ENCODE data around the gene LRRC58. TPM values are rescaled to one million over a fixed set of nuclear protein-coding genes. Genes with fewer than 3 reads are reported as not detected.

LRRC58 gene
- polyA plus RNA-seq, 3 donors: 31.9 to 35.2 (median 33.0) TPM

DNA sequence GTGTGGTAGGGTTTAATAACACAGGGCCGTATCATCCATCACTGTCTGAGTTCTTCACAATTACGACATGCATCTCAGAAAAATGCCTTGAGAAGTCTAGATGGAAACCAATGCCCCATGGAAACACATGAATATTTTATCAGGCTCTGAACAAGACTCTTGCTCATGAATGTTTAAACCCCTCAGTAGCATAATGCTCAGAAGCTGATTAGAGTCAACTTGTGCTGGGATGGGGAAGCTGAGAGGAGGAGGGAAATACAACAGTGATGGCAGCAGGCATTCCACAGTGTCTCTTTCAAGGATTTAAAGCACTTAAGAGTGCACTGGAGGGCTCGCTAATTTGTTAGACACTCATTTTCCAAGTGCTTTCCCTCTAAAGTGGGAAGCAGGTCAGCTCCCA lies 67.9 kb downstream of the LRRC58 start:
- no peak for DNase-seq (ENCODE audit: low read depth in 3 of 3, low spot score in 2 of 3)

DNA sequence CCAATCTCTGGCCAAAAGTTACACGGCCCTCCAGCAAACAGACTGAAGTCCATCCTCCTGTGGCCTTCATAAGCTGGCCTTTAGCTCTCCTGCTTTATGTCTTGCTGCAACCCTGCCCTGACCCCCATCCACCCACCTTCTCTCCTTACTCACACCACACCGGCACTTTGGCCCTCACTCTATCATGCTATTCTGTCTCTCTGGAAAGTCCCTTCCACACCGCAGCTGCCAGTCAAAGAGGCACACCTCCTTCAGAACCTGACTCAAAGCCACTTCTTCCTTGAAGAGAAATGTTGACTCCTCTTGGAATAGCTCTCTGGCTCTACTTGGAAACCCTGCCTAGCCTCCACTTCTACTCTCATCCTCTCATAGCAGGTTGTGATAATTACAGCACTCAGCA lies 68.6 kb downstream of the LRRC58 start:
- DNase-seq (ENCODE audit: low read depth in 3 of 3, low spot score in 2 of 3): no peak

DNA sequence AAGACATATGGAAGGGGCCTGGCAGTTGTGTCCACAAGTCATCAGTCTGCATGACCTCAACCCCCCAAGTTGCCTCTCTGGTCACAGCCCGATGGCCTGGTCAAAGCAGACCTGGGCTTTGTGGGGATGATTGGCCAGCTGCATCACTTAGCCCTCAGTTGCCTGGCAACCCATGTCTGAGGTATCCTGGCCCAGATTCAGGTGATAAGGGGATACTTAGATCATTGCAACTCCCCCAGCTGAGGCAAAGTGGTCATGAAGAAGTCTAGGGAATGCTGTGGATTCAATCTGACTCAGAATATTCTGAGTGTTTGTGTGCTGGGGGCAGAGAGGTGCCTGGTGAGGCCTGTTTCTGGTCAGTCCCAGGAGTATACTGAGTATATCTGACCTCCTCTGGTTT lies 69.1 kb downstream of the LRRC58 start:
- DNase-seq (ENCODE audit: low read depth in 3 of 3, low spot score in 2 of 3): no peak

DNA sequence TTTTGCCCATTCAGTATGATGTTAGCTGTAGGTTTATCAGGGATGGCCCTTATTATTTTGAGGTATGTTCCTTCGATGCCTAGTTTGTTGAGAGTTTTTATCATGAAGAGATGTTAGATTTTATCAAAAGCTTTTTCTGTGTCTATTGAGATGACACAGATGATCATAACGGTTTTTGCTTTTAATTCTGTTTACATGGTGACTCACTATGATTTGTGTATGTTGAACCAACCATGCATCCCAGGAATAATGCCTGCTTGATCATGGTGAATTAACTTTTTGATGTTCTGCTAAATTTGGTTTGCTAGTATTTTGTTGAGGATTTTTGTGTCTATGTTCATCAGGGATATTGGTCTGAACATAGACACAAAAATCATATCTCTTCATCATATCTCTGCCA lies 72.4 kb downstream of the LRRC58 start:
- DNase-seq (ENCODE audit: low read depth in 3 of 3, low spot score in 2 of 3): no peak

DNA sequence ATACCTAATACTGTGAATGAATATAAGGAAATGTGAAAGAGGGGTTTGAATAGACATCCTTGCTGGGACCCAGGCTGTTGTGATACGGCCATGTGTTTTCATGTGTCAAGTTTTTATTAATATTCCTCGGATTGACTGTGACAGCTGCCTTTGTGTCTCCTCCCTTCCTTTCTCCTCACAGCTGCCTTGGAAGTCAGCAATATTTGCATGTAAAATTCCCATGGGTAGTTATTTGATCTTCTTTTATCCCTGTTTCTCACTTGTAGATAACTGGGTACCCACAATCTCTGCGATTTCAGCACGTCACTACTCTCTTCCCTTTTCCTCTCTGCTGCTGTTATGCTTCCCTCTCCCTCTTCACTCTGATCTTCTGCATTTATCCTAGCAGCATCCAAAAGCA lies 73.5 kb downstream of the LRRC58 start:
- DNase-seq (ENCODE audit: low read depth in 3 of 3, low spot score in 2 of 3): no peak

DNA sequence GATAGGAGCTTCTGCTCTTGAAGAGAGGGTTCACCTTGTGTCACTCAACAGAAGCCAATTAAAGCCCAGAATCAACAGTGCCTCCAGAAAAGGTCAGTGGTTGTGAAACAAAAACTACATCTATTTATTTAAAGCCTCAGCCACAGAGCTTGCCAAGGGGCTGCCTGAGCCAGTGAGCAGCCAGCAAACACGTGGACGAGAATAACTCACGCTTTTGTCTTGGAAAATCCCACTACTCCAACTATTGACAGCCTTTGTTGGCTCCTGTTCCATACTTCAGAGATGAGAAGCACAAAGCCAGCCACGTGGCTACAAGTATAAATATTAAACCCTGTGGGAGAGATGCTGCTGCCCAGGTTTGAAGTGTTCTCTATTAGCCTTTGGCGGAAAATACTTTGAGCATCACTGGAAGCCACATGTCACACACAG lies 74.4 kb downstream of the LRRC58 start:
- DNase-seq (ENCODE audit: low read depth in 3 of 3, low spot score in 2 of 3): no peak

Other genes with a start within 250 kb of the LRRC58 start
- 1 to 10 TPM; 2.3 to 3.6 (median 2.9) TPM for gene GPR156, start 64.1 kb downstream of the LRRC58 start, polyA plus RNA-seq (ENCODE audit: insufficient read length in 3 of 3)
- gene FSTL1, start 101.6 kb upstream of the LRRC58 start, polyA plus RNA-seq (ENCODE audit: insufficient read length in 3 of 3): 100 to 1,000 TPM; 528 to 591 (median 582) TPM
- 100 to 1,000 TPM; 177 to 195 (median 189) TPM for gene NDUFB4, start 247.0 kb upstream of the LRRC58 start, polyA plus RNA-seq (ENCODE audit: insufficient read length in 3 of 3)